ENCODE results near the gene TPCN1.

Gene TPCN1

GRCh38 chr12:113221181-113221996 is at the start of gene TPCN1:
Gene TPCN1 (plus strand): TSS chr12:113221464. CDS start chr12:113226853, 5,389 bp downstream.
- DNase-seq, result peak; percentile 100

DNA sequence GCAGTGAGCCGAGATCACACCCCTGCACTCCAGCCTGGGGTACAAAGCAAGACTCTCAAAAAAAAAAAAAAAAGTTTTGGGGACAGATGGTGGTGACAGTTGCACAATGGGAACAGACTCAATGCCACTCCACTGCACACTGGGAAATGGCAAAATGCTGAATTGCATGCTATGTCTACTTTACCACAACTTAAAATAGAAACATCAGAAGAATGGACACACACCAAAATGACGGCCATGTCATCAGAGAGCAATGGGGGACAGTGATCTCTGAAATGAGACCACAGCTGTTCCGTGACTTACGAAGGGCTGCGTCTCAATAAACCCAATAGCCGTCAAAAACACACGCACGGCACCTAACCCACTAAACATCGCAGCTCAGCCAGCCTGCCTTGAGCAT is 49.7 kb upstream of the TPCN1 start:
- DNase-seq, result no peak

- DNase-seq, result no peak
These were observed 49.1 kb upstream of the TPCN1 start for GRCh38 chr12:113172185-113172584.

DNA sequence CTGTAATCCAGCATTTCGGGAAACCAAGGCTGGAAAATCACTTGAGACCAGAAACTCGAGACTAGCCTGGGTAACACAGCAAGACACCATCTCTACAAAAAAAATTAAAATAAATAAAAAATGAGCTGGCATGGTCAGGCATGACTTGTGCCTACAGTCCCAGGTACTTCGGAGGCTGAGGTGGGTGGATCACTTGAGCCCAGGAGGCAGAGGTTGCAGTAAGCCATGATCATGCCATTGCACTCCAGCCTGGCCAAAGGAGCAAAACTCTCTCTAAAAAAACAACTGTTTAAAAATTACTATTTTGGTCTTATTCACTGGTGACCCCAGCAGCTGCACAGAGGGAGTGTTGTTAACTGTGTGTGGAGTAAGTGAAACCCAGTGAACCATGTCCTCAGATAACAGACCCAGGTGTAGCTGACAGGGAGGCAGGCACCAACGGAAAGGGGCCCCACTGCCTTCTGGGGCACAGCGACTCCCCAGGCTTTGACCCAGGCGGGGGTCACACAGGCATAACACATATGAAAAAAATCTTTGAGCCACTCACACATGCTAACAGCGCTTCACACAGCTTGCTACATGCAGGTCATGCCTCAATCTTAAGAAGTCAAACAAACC is 48.1 kb upstream of the TPCN1 start:
- DNase-seq, result no peak

GRCh38 chr12:113174461-113175384 is 46.5 kb upstream of the TPCN1 start:
- DNase-seq, result peak; percentile 88

GRCh38 chr12:113179023-113179422 is 42.2 kb upstream of the TPCN1 start:
- DNase-seq, result no peak

DNA sequence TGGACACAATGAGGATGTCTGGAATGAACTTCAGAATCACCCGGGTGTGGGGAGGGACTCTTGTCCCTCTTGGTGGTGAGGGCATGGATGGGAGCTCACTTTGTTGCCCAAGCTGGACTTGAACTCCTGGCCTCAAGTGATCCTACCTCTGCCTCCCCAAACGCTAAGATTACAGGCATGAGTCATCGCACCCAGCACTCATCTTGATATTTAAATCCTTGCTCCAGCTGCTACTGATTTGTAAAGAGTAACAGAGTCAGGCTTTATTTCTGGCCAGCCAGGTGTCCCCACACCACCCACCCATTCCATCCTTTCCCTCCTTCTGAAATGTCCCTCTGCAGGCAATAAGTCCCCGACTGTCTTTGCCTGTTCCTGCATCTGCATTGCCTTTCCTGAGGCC is 40.9 kb upstream of the TPCN1 start:
- DNase-seq, result no peak

DNA sequence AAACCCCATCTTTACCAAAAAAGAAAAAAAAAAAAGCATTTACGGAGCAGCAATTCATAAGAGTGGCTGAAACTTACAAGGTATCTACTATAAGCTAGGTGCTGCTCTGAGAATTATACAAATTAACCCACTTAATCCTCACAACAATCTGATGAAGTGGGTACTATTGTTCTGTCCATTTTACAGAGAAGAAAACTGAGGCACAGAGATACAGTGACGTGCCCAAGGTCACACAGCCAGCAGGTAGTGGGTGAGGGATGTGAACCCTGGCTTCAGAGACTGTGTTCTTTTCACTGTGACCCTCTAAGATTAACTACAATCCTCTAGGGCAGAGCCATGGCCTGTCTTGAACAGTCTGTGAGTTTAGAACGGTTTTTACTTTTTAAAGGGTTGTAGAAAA is 39.3 kb upstream of the TPCN1 start:
- DNase-seq, result no peak

- DNase-seq, result no peak
These were observed 38.2 kb upstream of the TPCN1 start for GRCh38 chr12:113183030-113183589.

DNA sequence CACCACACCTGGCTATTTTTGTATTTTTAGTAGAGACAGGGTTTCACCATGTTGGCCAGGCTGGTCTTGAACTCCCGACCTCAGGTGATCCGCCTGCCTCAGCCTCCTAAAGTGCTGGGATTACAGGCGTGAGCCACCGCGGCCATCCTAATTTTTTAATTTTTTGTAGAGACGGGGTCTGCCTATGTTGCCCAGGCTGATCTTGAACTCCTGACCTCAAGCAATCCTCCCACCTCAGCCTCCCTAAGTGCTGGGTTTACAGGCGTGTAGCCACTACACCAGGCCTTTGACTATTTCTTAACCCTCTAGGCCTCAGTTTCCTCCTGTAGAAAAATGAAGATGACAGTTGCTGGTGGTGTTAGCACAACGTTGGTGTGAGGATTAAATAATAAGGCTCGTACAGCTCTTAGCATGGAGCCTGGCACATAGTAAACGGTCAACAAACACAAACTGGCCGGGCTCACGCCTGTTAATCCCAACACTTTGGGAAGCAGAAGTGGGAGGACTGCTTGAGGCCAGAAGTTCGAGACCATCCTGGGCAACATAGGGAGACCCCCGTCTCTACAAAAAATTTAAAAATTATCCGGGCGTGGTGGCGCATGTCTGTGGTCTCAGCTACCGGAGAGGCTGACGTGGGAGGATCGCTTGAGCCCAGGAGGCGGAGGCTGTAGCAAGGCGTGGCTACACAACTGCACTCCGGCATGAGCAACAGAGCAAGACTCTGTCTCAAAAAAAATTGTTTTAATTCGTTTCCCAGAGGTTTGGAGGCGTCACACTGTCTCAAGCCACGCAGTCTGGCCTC is 37.0 kb upstream of the TPCN1 start:
- DNase-seq, result no peak

GRCh38 chr12:113184900-113185179 is 36.4 kb upstream of the TPCN1 start:
- DNase-seq, result peak; percentile 96

DNA sequence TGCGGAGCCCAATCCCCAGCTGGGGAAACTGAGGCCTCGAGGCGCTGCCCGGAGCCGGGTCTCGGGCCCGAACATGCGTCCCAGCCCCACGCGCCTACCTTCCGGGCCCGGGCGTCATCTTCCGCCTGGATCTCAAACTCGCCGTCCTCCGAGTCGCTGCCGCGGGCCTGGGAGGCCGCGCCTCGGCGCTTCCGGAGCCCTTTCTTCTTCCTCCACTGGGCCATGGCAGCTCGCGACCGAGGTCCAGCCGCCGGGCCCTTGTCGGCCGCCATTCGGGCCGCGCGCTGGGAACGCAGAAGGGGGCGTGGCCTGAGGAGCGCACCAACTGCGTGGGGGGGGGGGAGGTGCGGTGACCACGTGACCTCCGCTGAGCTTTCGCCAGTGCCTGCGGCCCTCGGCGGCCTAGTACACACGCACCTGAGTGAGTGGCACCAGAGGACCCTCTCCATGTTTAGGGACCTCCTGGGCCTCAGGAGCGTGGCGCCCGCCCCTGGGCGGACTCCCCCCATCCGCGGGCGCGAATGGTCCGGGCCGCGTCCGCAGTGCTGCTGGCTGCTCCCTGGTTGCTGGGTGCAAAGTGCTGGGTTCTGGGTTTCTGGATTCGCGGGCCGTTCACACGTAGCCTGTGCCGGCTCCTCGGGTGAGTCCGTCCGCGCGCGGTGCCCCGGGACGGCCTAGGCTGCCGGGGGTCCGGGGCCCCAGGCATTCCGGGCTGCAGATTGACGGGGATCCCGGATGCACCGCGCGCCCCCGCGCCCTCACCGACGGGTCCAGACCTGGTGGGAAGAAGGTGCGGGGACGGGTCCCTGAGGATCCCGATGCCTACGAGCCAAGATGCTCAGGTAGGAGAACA is 35.9 kb upstream of the TPCN1 start, which contains the start of the genes DDX54 and RITA1:
Gene DDX54, minus strand, starts transcription at position 299 of the 853 bp plus-strand sequence. Its CDS starts 27 bp downstream, at position 272.
Gene RITA1, plus strand, starts transcription at position 542 of the 853 bp plus-strand sequence. CDS start 1,026 bp downstream, outside the sequence.
- DNase-seq, result peak; percentile 93

DNA sequence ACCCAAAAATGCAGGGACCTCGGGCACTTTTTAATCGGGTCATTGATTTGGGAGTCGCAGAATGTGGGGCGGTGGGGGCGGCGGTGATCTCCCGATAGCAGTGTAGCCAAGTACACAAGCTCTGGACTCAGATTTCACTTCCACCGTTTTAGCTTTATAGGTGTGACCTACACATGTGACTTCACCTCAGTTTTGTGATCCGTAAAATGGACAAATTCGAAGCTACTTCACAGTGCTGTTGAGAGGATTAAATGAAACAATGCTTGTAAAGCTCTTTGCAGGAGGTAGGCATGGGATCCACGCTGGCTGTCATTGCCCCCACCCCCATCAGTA is 35.3 kb upstream of the TPCN1 start:
- peak; percentile 74 for DNase-seq

GRCh38 chr12:113186666-113187325 is 34.5 kb upstream of the TPCN1 start:
- DNase-seq, result no peak

DNA sequence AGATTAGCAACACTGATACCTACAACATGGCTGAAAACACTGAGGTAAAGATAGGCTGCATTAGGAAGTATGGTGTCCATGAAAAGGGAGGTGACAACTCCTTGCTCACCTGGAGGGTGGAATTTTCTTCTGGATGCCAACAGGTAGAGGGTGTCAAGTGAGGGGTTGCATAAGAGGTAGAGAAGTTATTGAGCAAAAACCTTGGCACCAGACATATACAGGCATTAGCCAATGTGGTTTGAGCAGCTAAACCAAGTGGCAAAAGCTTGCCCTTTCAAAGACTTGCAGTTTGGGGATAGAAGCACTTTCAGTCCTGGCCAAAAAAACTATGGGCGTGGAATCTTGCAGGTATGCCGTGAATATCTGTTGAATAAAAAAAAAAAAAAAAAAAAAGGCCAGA is 31.9 kb upstream of the TPCN1 start:
- no peak for DNase-seq

GRCh38 chr12:113190761-113191160 is 30.5 kb upstream of the TPCN1 start:
- DNase-seq, result peak; percentile 68

DNA sequence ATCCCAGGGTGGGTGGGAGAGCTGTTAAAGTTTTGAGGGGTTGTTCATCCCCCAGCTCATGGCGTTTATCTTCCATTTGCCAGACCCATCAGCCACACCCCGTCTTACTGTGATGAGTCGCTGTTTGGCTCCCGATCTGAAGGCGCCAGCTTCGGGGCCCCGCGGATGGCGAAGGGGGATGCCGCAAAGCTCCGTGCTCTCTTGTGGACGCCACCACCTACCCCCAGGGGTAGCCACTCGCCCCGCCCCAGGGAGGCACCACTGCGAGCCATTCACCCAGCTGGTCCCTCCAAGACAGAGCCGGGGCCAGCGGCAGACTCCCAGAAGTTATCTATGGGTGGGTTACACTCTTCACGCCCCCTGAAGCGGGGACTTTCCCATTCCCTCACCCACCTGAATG is 30.0 kb upstream of the TPCN1 start:
- no peak for DNase-seq

- peak; percentile 69 for DNase-seq
These were observed 26.3 kb upstream of the TPCN1 start for GRCh38 chr12:113194971-113195391.

DNA sequence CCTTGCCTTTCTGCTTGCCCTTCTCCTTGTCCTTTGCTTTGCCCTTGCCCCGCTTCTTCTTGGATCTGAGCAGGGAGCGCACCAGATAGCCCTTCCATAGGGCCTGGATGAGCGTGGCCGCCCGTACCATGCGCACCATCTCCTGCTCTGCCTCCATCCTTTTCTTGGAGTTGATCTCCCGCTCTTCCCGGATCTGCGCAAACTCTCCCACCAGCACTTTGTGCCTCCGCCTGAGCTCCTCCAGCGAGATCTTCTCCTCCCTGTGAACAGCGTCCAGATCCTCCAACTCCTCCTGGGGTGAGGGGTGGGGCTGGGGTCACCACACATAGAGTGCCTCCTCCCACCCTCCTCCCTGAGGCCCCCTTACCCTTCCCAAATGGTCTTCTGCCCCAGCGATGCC is 25.7 kb upstream of the TPCN1 start:
- DNase-seq, result no peak

- no peak for DNase-seq
These were observed 24.7 kb upstream of the TPCN1 start for GRCh38 chr12:113196582-113196981.

GRCh38 chr12:113196990-113197389 is 24.3 kb upstream of the TPCN1 start:
- DNase-seq, result peak; percentile 79

Measured in eye (tissue), 1 donor.